Gastroesophageal sphincter (tissue), 3 donors: Measurements from ENCODE around the gene IPO5.

Experiments used
- EP300 ChIP-seq: sonication (generic); formaldehyde crosslinking; IDR thresholded peaks from one replicate; pipeline ENCODE4 v1.6.1; 2017; ENCODE audit warnings: antibody characterized with exemption, mild to moderate bottlenecking
- POLR2AphosphoS5 ChIP-seq: sonication (generic); formaldehyde crosslinking; IDR thresholded peaks from one replicate; pipeline ENCODE4 v1.6.1; 2017; ENCODE audit warnings: antibody characterized with exemption
- TF ChIP-seq, protein P1 (sequence below), 4 experiments: fragments of 200-600 bp in 2 of 4; fragments of 450-650 bp in 2 of 4; sonication (generic) in 1 of 4; IDR thresholded peaks; one replicate each; pipeline ENCODE4 v1.5.1; 2017 to 2019; ENCODE audit warnings: antibody characterized with exemption in 4 of 4, mild to moderate bottlenecking in 2 of 4, moderate library complexity in 2 of 4

DNA sequence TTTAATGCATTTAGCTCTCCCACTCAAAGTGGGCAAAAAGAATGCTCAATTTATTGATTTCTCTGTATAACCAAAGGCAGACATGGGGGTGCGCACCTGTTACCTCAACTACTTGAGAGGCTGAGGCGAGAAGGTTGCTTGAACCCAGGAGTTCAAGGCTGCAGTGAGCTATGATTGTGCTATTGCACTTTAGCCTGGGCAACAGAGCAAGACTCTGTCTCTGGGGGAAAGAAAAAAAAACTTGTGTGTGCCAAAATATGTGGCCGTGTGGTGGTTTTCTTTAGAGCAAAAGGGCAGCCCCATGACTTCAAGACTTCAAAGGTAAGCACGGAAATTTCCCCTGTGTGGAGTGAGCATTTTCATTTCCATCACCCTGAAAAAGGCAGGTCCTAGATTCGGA is 81.9 kb downstream of the IPO5 start:
- TF ChIP-seq POLR2AphosphoS5 (no peak), EP300 (no peak)
- TF ChIP-seq, protein P1, sequence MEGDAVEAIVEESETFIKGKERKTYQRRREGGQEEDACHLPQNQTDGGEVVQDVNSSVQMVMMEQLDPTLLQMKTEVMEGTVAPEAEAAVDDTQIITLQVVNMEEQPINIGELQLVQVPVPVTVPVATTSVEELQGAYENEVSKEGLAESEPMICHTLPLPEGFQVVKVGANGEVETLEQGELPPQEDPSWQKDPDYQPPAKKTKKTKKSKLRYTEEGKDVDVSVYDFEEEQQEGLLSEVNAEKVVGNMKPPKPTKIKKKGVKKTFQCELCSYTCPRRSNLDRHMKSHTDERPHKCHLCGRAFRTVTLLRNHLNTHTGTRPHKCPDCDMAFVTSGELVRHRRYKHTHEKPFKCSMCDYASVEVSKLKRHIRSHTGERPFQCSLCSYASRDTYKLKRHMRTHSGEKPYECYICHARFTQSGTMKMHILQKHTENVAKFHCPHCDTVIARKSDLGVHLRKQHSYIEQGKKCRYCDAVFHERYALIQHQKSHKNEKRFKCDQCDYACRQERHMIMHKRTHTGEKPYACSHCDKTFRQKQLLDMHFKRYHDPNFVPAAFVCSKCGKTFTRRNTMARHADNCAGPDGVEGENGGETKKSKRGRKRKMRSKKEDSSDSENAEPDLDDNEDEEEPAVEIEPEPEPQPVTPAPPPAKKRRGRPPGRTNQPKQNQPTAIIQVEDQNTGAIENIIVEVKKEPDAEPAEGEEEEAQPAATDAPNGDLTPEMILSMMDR (IDR thresholded peaks at IDR 0.05), result no peak
